ENCODE results near the gene HIGD1B.

HIGD1B gene

DNA sequence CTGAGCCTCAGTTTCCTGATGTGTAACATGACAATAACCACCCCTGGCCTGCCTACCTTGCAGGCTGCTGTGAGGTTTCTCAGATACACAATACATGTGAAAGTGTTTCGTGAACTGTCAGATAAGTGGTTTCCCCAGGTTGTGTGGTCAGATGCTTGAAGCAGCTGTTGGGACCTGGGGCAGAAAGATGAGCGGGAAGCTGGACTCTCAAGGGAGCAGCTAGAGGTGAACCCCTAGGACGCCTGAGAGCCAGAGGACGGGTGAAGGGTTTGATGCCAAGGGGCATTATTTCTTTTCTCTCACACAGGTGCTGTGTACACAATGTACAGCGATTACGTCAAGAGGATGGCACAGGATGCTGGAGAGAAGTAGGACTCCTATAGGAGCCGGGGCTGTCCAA is 2.3 kb downstream of the HIGD1B start:
- Mint-ChIP-seq H3K36me3 (ENCODE audit: low read depth) (peaks cover 67% of the 10 kb centered on the region), H3K4me1 (ENCODE audit: low read depth) (no peaks in the 10 kb centered on the region), H3K27ac (no peak overlapping the region), H3K27me3 (peaks cover 3% of the 10 kb centered on the region), H3K9me3 (no peaks in the 10 kb centered on the region), H3K4me3 (no peak overlapping the region)
- intact Hi-C loops (cut with micrococcal nuclease): no loop called here

- Mint-ChIP-seq H3K4me1 (ENCODE audit: low read depth) (no peaks in the 10 kb centered on the region), H3K36me3 (ENCODE audit: low read depth) (peaks cover 73% of the 10 kb centered on the region), H3K27me3 (peaks cover 3% of the 10 kb centered on the region), H3K4me3 (no peak overlapping the region), H3K27ac (no peak overlapping the region), H3K9me3 (no peaks in the 10 kb centered on the region)
- intact Hi-C loops (cut with micrococcal nuclease): no loop called here
Observed at GRCh38 chr17:44850612-44851011, 2.9 kb downstream of the HIGD1B start.

DNA sequence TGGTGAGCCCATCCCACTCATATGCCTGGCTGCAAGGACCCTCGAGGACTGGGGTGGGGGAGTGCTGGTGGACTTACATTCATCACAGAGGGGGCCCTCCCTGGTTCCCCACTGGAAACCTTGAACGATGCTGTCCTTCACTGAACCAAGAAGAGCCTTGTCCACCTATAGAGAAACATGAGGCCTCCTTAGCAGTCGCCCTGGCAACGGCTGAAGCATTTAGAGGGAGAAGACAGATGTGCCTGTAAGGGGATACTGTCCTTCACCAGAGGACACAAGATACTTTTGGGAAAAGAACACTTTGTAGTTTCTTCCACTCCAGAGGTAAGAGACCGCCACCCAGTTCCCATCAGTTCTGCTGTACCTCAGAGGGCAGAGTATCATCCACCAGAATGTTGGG is 6.5 kb downstream of the HIGD1B start:
- intact Hi-C loops (cut with micrococcal nuclease): no loop called here
- no peak overlapping the region for H3K4me3 Mint-ChIP-seq
- H3K36me3 Mint-ChIP-seq (ENCODE audit: low read depth): peaks cover 100% of the 10 kb centered on the region
- no peaks in the 10 kb centered on the region for H3K4me1 Mint-ChIP-seq (ENCODE audit: low read depth)
- H3K9me3 Mint-ChIP-seq: no peaks in the 10 kb centered on the region
- no peaks in the 10 kb centered on the region for H3K27me3 Mint-ChIP-seq
- no peak overlapping the region for H3K27ac Mint-ChIP-seq

- H3K9me3 Mint-ChIP-seq: no peaks in the 10 kb centered on the region
- intact Hi-C loops (cut with micrococcal nuclease): no loop called here
- H3K4me3 Mint-ChIP-seq: no peak overlapping the region
- H3K27me3 Mint-ChIP-seq: no peaks in the 10 kb centered on the region
- H3K36me3 Mint-ChIP-seq (ENCODE audit: low read depth): peaks cover 100% of the 10 kb centered on the region
- H3K4me1 Mint-ChIP-seq (ENCODE audit: low read depth): no peaks in the 10 kb centered on the region
- no peak overlapping the region for H3K27ac Mint-ChIP-seq
Observed at GRCh38 chr17:44859701-44860100, 12.0 kb downstream of the HIGD1B start.

DNA sequence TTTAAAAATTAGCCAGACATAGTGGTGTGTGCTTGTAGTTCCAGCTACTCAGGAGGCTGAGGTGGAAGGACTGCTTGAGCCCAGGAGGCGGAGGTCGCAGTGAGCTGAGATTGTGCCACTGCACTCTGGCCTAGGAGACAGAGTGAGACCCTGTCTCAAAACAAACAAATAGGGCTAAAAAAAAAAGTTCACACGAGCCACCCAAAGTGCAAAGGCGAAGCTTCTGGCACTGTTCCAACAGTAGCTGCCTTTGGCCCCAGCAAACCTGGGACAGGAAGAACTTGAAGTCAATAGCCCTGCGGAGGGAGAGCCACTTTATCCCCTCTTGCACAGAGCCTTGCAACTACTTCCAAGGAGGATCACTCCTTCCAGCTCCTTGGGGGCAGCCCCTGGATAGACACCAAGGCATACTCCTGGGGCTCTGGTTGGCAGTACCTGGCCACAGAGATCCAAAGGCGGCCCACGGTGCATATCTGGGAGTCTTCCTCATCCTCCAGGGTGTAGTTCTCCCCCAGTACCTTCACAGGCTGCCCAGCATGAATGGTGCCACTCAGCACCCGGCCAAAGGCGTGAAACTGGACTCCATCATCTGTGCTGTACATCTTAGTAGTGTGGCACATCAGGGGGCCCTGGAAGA is 14.7 kb downstream of the HIGD1B start:
- Mint-ChIP-seq H3K4me3 (no peak overlapping the region), H3K27ac (no peak overlapping the region), H3K36me3 (ENCODE audit: low read depth) (peaks cover 97% of the 10 kb centered on the region), H3K9me3 (no peaks in the 10 kb centered on the region), H3K4me1 (ENCODE audit: low read depth) (no peaks in the 10 kb centered on the region), H3K27me3 (no peaks in the 10 kb centered on the region)
- intact Hi-C loops (cut with micrococcal nuclease): no loop called here

GRCh38 chr17:44863061-44863918 is 15.6 kb downstream of the HIGD1B start:
- Mint-ChIP-seq H3K27me3 (no peaks in the 10 kb centered on the region), H3K27ac (no peak overlapping the region), H3K36me3 (ENCODE audit: low read depth) (peaks cover 97% of the 10 kb centered on the region), H3K9me3 (no peaks in the 10 kb centered on the region), H3K4me3 (no peak overlapping the region), H3K4me1 (ENCODE audit: low read depth) (no peaks in the 10 kb centered on the region)
- intact Hi-C loops (cut with micrococcal nuclease): no loop called here

DNA sequence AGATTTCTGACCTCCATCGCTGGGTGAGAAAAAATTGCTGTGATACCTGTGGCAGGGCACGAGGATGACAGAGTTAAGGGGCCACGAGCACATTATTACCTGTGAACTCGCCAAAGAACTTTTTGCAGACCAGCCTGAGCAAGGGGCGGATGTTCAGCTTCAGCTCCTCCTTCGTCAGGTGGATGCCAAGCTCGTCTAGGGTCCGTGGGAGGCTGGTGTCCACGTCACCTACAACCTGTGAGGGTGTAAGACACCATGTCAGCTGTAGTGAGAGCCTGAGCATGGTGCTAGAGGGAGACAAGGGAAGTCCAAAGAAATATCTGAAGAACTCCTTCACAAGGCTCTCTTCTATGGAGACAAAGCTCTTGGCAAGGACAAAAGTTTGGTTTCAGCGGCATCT is 17.1 kb downstream of the HIGD1B start:
- Mint-ChIP-seq H3K9me3 (no peaks in the 10 kb centered on the region), H3K4me3 (no peak overlapping the region), H3K27ac (no peak overlapping the region), H3K27me3 (no peaks in the 10 kb centered on the region), H3K4me1 (ENCODE audit: low read depth) (no peaks in the 10 kb centered on the region), H3K36me3 (ENCODE audit: low read depth) (peaks cover 97% of the 10 kb centered on the region)
- intact Hi-C loops (cut with micrococcal nuclease): loop anchor here (1.0 kb wide), 2 partner anchors 86 to 90 kb away; no protein-coding TSS in a partner anchor

DNA sequence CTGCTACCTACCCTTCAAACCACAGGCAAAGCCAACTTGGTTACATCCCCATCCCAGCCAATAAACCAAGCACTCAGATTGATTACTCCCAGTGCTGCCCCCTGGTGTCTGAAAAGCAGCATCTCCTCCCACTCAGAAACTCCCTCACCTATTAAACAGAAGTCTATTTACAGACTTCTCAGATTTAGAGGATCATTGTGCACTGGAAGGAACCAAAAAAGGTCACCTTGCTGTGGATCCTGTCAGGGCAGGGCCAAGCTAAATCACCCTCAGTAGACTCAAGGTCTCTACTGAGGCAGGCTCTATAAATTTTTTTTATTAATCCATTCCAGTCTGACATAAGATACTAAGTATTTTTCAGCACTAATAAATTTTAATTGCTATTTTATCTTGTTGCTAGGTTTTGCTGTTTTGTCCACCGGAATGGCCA is 17.6 kb downstream of the HIGD1B start:
- H3K9me3 Mint-ChIP-seq: no peaks in the 10 kb centered on the region
- no peaks in the 10 kb centered on the region for H3K4me1 Mint-ChIP-seq (ENCODE audit: low read depth)
- H3K27ac Mint-ChIP-seq: no peak overlapping the region
- H3K4me3 Mint-ChIP-seq: no peak overlapping the region
- intact Hi-C loops (cut with micrococcal nuclease): loop anchor here (1.0 kb wide), 2 partner anchors 86 to 90 kb away; no protein-coding TSS in a partner anchor
- H3K36me3 Mint-ChIP-seq (ENCODE audit: low read depth): peaks cover 97% of the 10 kb centered on the region
- H3K27me3 Mint-ChIP-seq: no peaks in the 10 kb centered on the region

- no peak overlapping the region for H3K27ac Mint-ChIP-seq
- H3K27me3 Mint-ChIP-seq: no peaks in the 10 kb centered on the region
- no peaks in the 10 kb centered on the region for H3K4me1 Mint-ChIP-seq (ENCODE audit: low read depth)
- no peaks in the 10 kb centered on the region for H3K9me3 Mint-ChIP-seq
- intact Hi-C loops (cut with micrococcal nuclease): loop anchor here (1.0 kb wide), 2 partner anchors 87 to 91 kb away; no protein-coding TSS in a partner anchor
- peaks cover 97% of the 10 kb centered on the region for H3K36me3 Mint-ChIP-seq (ENCODE audit: low read depth)
- H3K4me3 Mint-ChIP-seq: no peak overlapping the region
Observed at GRCh38 chr17:44865931-44866330, 18.2 kb downstream of the HIGD1B start.

DNA sequence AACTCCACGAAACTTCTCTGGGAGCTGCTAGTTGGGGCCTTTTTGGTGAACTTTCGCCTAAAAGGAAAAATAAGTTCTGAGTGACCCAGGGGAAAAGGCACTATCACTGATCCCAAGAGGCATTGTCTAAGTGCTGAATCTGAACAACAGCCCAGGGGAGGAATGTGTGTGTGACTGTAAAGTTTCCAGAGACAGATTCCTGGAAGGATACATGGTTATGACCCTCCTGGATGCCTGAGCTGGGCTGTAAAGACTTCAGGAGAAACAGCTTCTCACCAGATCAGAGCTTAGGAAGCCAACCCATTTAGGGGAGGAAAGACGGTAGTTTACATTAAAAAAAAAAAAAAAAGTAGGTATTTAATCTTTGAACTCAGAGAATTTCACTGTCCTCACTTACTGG is 20.2 kb downstream of the HIGD1B start:
- H3K27ac Mint-ChIP-seq: no peak overlapping the region
- no peaks in the 10 kb centered on the region for H3K9me3 Mint-ChIP-seq
- no peaks in the 10 kb centered on the region for H3K27me3 Mint-ChIP-seq
- no peaks in the 10 kb centered on the region for H3K4me1 Mint-ChIP-seq (ENCODE audit: low read depth)
- H3K36me3 Mint-ChIP-seq (ENCODE audit: low read depth): peaks cover 97% of the 10 kb centered on the region
- H3K4me3 Mint-ChIP-seq: no peak overlapping the region
- intact Hi-C loops (cut with micrococcal nuclease): no loop called here

GRCh38 chr17:44871556-44871955 is 23.9 kb downstream of the HIGD1B start:
- no peaks in the 10 kb centered on the region for H3K4me1 Mint-ChIP-seq (ENCODE audit: low read depth)
- no peak overlapping the region for H3K27ac Mint-ChIP-seq
- H3K4me3 Mint-ChIP-seq: no peak overlapping the region
- intact Hi-C loops (cut with micrococcal nuclease): no loop called here
- H3K9me3 Mint-ChIP-seq: no peaks in the 10 kb centered on the region
- H3K36me3 Mint-ChIP-seq (ENCODE audit: low read depth): peaks cover 97% of the 10 kb centered on the region
- no peaks in the 10 kb centered on the region for H3K27me3 Mint-ChIP-seq

DNA sequence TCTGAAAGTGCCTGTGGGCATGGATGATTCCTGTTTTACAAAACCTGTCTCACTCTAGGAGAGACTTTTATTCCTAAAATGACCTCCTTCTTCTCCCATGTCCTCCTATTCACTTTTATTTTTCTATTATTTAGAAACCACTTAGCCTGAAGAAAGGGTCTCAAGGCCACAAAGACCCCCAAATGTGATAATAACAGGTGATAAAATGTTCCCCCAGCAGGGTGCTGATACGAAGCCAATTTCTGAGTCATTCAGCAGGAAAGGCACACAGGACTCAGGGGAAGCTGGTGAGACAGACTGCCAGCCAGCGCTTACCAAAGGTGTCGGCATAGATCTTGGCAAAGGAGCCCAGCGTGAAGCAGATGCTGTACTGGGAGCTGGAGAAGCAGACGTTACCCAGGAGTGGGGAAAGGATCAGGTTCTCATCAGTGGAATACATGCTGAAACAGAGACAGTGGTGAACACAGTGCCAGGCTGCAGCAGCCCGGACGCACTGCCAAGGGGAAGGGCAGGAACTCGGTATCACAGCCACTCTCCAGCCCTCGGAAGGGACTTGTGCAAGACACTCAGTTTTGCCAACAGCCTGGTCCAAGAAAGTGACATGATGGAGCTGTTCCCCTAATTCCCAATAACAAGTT is 24.6 kb downstream of the HIGD1B start:
- Mint-ChIP-seq H3K4me1 (ENCODE audit: low read depth) (no peaks in the 10 kb centered on the region), H3K27me3 (no peaks in the 10 kb centered on the region), H3K36me3 (ENCODE audit: low read depth) (peaks cover 97% of the 10 kb centered on the region), H3K9me3 (no peaks in the 10 kb centered on the region), H3K27ac (no peak overlapping the region), H3K4me3 (no peak overlapping the region)
- intact Hi-C loops (cut with micrococcal nuclease): no loop called here

GRCh38 chr17:44875761-44876160 is 28.1 kb downstream of the HIGD1B start:
- H3K27ac Mint-ChIP-seq: no peak overlapping the region
- H3K4me3 Mint-ChIP-seq: no peak overlapping the region
- intact Hi-C loops (cut with micrococcal nuclease): no loop called here
- no peaks in the 10 kb centered on the region for H3K27me3 Mint-ChIP-seq
- no peaks in the 10 kb centered on the region for H3K9me3 Mint-ChIP-seq
- H3K4me1 Mint-ChIP-seq (ENCODE audit: low read depth): no peaks in the 10 kb centered on the region
- peaks cover 97% of the 10 kb centered on the region for H3K36me3 Mint-ChIP-seq (ENCODE audit: low read depth)

DNA sequence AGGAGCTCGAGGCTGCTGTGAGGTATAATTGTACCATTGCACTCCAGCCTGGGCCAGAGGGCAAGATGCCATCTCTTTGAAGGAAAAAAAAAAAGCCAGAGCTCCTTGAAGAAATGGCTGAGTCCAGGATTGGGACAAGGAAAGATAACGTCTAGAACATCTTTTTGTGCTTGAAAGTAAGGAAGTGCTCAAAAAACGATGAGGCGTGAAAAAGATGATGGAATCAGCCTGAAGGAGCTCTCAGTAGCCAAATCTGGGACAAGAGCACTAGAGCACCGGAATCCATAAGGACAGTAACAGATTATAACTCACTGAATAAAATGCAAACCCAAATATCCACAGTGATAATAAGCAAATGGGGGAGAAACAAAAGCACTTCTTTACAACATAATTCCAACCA is 29.4 kb downstream of the HIGD1B start:
- H3K36me3 Mint-ChIP-seq (ENCODE audit: low read depth): peaks cover 97% of the 10 kb centered on the region
- H3K9me3 Mint-ChIP-seq: no peaks in the 10 kb centered on the region
- H3K4me1 Mint-ChIP-seq (ENCODE audit: low read depth): no peaks in the 10 kb centered on the region
- intact Hi-C loops (cut with micrococcal nuclease): no loop called here
- H3K27ac Mint-ChIP-seq: no peak overlapping the region
- no peaks in the 10 kb centered on the region for H3K27me3 Mint-ChIP-seq
- no peak overlapping the region for H3K4me3 Mint-ChIP-seq
